ENCODE data around the gene MACROD1.

GRCh38 chr11:64013141-64013896 lies 152.6 kb downstream of the MACROD1 start:
- TF ChIP-seq POLR2A (IDR thresholded peaks at IDR 0.05; ENCODE audit: extremely low read depth, insufficient read length), result no peak
- no peak for TF ChIP-seq CTCF (IDR thresholded peaks at IDR 0.05; ENCODE audit: low read depth, low read length)
- TF ChIP-seq MAX (IDR thresholded peaks at IDR 0.05; ENCODE audit: low read depth, low read length), result no peak
- TF ChIP-seq MYC (IDR thresholded peaks at IDR 0.05; ENCODE audit: low read depth, low read length), result no peak
